ENCODE measurements around the gene KCNIP1. TPM values are rescaled to one million over a fixed set of nuclear protein-coding genes. Genes with fewer than 3 reads are reported as not detected.
A peak's percentile ranks its signal among the peaks of the same experiment; 100 is the strongest.

Gene KCNIP1
- total and polyA plus RNA-seq, 2 of the 13 experiments (the other 11 are each of a cell fraction or from before 2014, with no cell fraction given): not detected

GRCh38 chr5:170634256-170634990, 130.6 kb downstream of the KCNIP1 start:
- FAIRE-seq: no peak
- Histone ChIP-seq H3K79me2 (ENCODE audit: insufficient read depth, low read length) (no peaks in the 10 kb centered on the region), H3K9ac (ENCODE audit: insufficient read depth, low read depth, low read length) (no peak overlapping the region), H3K9me3 (ENCODE audit: low read length) (no peaks in the 10 kb centered on the region), H3K4me3 (replicated peaks in 1 of 3; ENCODE audit: insufficient read depth in 1 of 3, low read depth in 2 of 3, low read length in 3 of 3) (no peak overlapping the region), H3K27me3 (ENCODE audit: control insufficient read depth in 1 of 2, insufficient read depth in 2 of 2, low read length in 2 of 2) (peaks cover 0 to 4% of the 10 kb centered on the region in 2 experiments; a peak in 2 of 5 replicates), H3K4me1 (ENCODE audit: insufficient read depth, low read length) (peaks cover 11% of the 10 kb centered on the region; the same call in 1 of the 2 replicates), H3K36me3 (replicated peaks in 1 of 2; ENCODE audit: control insufficient read depth in 1 of 2, insufficient read depth in 2 of 2, low read length in 2 of 2) (no peaks in the 10 kb centered on the region), H2AFZ (ENCODE audit: low read length) (no peak overlapping the region), H4K20me1 (ENCODE audit: insufficient read depth, low read length) (no peaks in the 10 kb centered on the region), H3K4me2 (ENCODE audit: low read depth, low read length) (no peak overlapping the region), H3K27ac (ENCODE audit: extremely low read length, insufficient read depth, low read length) (no peak overlapping the region)
- TF ChIP-seq STAT6 (CRISPR knock-in tag; IDR thresholded peaks at IDR 0.05; ENCODE audit: borderline replicate concordance) (no peak), MAFK (conservative IDR thresholded peaks at IDR 0.05 in 1 of 2, IDR thresholded peaks at IDR 0.05 in 1 of 2; ENCODE audit: low read length in 2 of 2) (peak; percentile 26 to 33; a peak in 2 of 4 replicates), HDAC1 (CRISPR knock-in tag; IDR thresholded peaks at IDR 0.05) (no peak), MAFF (IDR thresholded peaks at IDR 0.05; ENCODE audit: low read depth, low read length) (0 out of 2 replicates have a peak, but pooled peaks have one; percentile 50), CREB1 (IDR thresholded peaks at IDR 0.05) (no peak), CREB1 (CRISPR knock-in tag; IDR thresholded peaks at IDR 0.05) (no peak)
- ATAC-seq: no peak
- CTCF ChIA-PET (ENCODE audit: low intra/inter-chr PET ratio, low total read pairs): no interaction called here
- intact Hi-C loops (cut with micrococcal nuclease; ENCODE audit: unreplicated experiment) (loop anchor here (10.0 kb wide), 1 partner anchor 110 kb away; no protein-coding TSS in a partner anchor), in situ Hi-C loops (cut with HindIII; ENCODE audit: extremely low pct_ligation_motif_present, low pct_unique_long_range_greater_than_20kb) (no loop called here)
- DNase-seq (ENCODE audit: low spot score): no peak
- POLR2A ChIA-PET: no interaction called here
- BruUV-seq (replicated peaks): no TSS peak
- WGBS (ENCODE audit: low lambda C conversion rate): 31% methylated on average over 6 of the region's 6 CpGs

Data from HepG2 (cell line).